HG02678 (cell line): ENCODE results near the gene PPIE.
"Not testable (repeated sequence)": the region's sequence is repeated elsewhere in the genome, so short reads cannot be mapped to it uniquely, and the experiment has no call there.

Experiments used
- ATAC-seq: cut with Tn5 transposase; IDR thresholded peaks from one replicate; pipeline ENCODE4 v1.9.1; 2021; ENCODE audit warnings: mild to moderate bottlenecking, moderate library complexity; ENCODE audit not compliant: unreplicated experiment

PPIE gene

DNA sequence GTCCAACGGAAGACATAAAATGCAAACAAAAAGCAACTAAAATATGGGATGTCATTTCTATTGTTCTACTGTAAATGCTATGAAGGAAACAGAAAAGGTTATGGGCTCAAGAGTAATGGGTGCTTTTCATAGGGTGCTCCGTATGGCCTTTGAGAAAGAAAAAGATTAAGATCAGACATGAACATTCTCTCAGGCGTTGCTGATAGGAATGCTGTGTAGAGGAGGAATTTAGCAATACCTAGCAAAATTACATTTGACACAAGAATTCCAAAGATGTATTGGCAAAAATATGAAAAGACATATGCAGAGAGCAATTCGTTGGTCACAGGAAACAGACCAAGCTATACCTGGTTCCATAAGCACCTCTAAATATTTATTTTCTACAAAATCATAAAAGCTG, 38.2 kb downstream of the PPIE start:
- no peak for ATAC-seq

DNA sequence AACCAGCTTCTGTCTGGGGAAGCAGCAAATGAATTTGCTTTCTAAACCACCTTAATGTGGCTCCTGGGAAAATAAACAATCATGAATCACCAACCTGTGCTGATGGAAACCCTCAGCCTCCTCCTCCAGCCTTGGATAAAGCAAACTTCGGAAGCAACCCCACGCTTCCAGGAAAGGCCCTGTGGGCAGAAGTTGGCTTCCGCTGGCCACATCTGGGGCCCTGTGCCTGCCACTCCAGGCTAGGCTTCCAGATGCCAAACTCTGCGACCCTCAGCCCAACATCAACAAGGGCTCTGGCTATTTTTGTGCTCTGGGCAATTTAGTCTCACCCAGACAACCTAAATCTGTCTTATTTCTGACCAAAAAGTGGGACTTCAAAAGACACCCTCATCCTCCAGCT, 38.6 kb downstream of the PPIE start:
- ATAC-seq, result no peak

GRCh38 chr1:39777896-39778295, 39.2 kb downstream of the PPIE start:
- not testable (repeated sequence) for ATAC-seq

GRCh38 chr1:39778463-39779099, 39.9 kb downstream of the PPIE start:
- not testable (repeated sequence) for ATAC-seq

- ATAC-seq, result no peak
Observed at GRCh38 chr1:39779137-39779536, 40.5 kb downstream of the PPIE start.

DNA sequence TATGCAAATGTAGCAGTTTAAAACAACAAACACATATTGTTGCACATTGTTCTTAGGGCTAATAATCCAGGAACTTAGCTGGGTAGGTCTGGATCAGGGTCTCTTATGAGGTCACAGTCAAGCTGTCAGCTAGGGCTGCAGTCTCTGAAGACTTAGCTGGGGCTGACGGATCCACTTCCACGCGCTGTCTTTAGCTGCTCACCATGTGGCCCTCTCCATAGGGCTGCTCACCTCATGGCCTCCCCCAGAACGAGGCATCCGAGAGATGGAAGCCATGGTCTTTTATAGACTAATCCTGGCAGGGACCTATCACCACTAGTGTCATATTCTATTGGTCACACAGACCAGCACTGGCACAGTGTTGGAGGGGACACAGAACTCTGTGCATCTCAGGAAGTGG, 41.1 kb downstream of the PPIE start:
- ATAC-seq, result no peak

DNA sequence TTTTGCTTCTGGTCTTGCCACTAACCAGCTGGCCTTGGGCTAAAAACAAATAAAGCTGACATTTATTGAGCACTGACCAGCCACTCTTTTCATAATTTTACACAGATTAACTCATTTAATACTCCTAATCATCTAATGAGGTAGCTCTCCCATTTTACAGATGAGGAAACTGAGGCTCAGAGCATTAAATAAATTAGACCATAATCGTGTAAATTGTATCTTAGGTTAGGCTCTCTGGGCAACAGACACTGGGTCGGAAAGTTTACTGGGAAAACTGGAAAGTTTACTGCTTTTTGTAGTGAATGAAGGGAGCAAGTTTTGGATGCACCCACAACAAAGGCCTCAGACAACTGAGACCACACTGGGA, 42.6 kb downstream of the PPIE start:
- no peak for ATAC-seq

- ATAC-seq, result no peak
Observed at GRCh38 chr1:39782103-39782502, 43.4 kb downstream of the PPIE start.

DNA sequence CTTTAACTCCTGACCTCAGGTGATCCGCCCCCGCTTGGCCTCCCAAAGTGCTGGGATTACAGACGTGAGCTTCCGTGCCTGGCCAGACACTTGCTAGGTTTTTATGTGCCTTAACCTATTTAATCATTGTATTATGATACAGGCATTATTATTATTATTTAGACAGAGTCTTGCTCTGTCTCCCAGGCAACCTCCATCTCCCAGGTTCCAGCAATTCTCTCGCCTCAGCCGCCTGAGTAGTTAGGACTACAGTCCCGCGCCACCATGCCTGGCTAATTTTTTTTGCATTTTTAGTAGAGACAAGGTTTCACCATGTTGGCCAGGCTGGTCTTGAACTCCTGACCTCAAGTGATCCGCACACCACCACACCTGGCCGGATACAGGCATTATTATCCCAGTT, 44.0 kb downstream of the PPIE start:
- ATAC-seq, result not testable (repeated sequence)

GRCh38 chr1:39786303-39787107, 47.8 kb downstream of the PPIE start:
- not testable (repeated sequence) for ATAC-seq

GRCh38 chr1:39787108-39787375, 48.4 kb downstream of the PPIE start:
- ATAC-seq, result not testable (repeated sequence)

GRCh38 chr1:39787468-39787867, 48.8 kb downstream of the PPIE start:
- no peak for ATAC-seq

DNA sequence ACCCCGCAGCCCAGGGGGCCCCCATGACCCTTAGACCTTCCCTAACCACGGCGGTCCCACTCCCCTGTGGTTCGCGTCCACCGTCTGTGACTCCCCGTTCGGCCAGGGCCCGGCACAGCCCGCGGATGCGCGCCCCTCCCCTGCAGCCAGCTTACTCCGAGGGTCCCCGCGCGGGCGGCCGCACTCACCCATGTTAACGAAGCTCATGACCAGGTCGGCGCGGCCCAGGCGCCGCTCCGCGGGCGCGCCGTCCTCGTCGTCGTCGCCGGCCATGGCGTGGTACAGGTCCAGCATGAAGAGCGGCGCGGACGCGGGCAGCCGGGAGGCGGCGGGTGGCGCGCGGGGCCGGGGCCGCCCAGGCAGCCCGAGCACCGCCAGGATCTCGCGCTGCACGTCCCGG, 49.3 kb downstream of the PPIE start:
- ATAC-seq, result not testable (repeated sequence)

- ATAC-seq, result no peak
Observed at GRCh38 chr1:39788426-39788757, 49.7 kb downstream of the PPIE start.

GRCh38 chr1:39788758-39789570, 50.3 kb downstream of the PPIE start, which contains the start of gene BMP8B:
TSS of gene BMP8B (minus strand) at chr1:39788865. CDS start at chr1:39788485, 380 bp downstream.
- peak; percentile 59 for ATAC-seq

DNA sequence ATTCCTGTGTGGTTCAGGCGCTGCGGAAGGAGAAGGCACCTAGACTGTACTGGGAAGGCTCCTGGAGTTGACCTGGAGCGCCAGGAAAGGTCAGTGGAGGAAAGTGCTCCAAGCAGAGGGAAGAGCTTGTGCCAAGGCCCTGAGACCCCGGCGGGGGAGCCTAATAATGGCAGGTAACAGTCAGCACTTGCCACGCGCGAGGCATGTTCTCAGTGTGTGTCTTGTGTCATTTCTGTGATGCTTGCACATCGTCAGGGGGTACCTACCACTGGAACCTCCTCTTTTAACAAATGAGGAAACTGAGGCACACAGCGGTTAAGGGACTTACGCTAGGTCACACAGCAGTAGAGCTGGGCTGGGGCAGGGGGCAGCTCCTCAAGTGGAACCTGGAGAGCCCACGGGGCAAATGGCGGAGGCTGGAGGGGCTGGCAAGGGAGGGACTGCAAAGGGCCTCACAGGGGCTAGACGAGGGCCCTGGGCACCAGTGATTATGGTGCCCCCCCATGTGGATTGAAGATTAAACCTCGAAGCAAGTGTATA, 51.0 kb downstream of the PPIE start:
- no peak for ATAC-seq

DNA sequence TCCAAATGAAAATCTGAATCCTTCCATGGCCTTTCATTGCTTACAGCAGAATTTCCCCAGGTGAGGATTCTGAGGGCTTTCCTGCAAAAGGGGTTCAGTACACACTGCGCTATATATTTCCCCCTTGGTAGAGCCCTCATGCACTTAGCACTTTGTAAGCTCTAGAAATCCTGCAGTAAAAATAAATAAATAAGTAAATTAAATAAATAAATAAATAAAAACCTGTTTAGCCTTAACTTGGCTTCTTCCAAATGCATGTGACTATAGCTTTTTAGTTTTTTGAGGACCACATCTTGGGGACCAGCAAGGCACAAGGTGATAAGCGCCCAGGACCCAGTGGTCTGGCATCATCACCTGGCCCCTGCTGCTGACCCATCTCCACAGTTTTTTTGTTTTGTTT, 53.2 kb downstream of the PPIE start:
- no peak for ATAC-seq

DNA sequence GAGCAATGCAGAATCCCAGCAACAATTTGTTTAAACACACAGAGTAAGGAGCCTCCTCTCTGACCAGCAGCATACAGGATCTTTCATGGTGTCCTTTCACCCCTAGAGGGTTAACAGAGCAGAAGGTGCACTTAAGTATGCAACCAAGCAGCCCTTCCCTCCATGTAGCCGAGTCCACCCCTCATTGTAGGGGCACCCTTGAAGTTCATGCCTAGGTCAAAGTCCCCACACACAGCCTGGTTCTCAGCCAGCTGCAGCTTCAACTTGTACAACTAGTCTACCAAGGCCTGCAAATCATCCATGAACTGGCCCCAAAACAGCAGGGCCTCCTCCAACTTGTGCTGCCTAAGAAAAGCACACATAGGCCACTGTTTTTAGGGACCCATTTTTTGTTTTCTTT, 57.0 kb downstream of the PPIE start:
- ATAC-seq, result no peak

- peak; percentile 90 for ATAC-seq
Observed at GRCh38 chr1:39798859-39799769, 60.4 kb downstream of the PPIE start.

GRCh38 chr1:39799770-39800470, 61.2 kb downstream of the PPIE start:
- ATAC-seq, result peak; percentile 54
